HL-60 (cell line): ENCODE measurements around the gene LIMS2.

Source experiments
- DNase-seq, 2 experiments: peaks; one replicate each; pipeline ENCODE4 v3.0.0-alpha.2; 2010 to 2020; ENCODE audit warnings: low read depth in 1 of 2, low spot score in 1 of 2
- H3K27ac ChIP-seq: fragments of 250-450 bp; sonication (Bioruptor Pico); replicated peaks from 2 replicates; pipeline ENCODE4 v1.5.1; 2020; ENCODE audit warnings: mild to moderate bottlenecking, moderate library complexity
- H3K27me3 ChIP-seq: fragments of 250-450 bp; sonication (Bioruptor Pico); 2 replicates; pipeline ENCODE4 v1.5.1; 2021; ENCODE audit warnings: mild to moderate bottlenecking, moderate library complexity; ENCODE audit not compliant: insufficient read depth, poor library complexity, severe bottlenecking
- H3K4me3 ChIP-seq: replicated peaks from 2 replicates; pipeline ENCODE4 v1.5.1; 2011; ENCODE audit warnings: mild to moderate bottlenecking, control low read depth, low read length; ENCODE audit not compliant: insufficient read depth
- CTCF ChIP-seq: IDR thresholded peaks from one replicate; pipeline ENCODE4 v1.5.1; 2011; ENCODE audit warnings: low read length, control low read depth, inconsistent platforms; ENCODE audit not compliant: insufficient read depth
- GABPA ChIP-seq: IDR thresholded peaks from 2 replicates; pipeline ENCODE4 v1.6.1; 2012; ENCODE audit warnings: low read depth
- POLR2AphosphoS5 ChIP-seq: IDR thresholded peaks from 2 replicates; pipeline ENCODE4 v1.6.1; 2012; ENCODE audit warnings: low read depth
- SPI1 ChIP-seq: IDR thresholded peaks from 2 replicates; pipeline ENCODE4 v1.6.1; 2012; ENCODE audit warnings: low read depth, mild to moderate bottlenecking, borderline replicate concordance
- TF ChIP-seq, protein P1 (sequence below): IDR thresholded peaks from 2 replicates; pipeline ENCODE4 v1.6.1; 2012; ENCODE audit warnings: low read depth; ENCODE audit not compliant: insufficient replicate concordance

LIMS2 gene

DNA sequence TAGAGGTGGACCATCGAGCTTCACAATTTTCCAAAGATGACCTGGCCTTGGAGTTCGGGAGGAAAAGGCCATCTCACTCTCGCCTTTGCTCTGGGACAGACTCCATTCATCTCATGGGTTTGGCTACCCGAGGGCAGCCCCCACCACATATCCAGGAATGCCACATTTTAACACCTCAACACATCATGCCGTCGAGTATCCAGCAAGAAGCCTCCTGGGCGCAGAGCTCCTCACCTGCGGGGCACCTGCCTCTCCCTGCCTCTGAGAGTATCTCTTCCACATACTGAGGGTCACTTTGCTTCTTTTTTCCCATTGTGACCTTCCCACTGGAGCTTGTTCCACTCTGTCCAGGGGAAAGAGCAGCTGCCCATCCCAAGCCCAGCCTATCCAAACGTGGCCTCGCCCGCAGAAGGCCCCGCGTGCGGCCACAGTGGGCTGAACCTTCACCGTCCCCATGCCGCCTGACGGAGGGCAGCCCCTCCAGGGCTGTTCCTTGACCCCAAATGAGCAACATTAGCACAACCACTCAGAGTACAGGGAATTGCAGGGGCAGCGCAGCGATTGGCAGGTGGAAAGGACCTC, 5.5 kb upstream of the LIMS2 start:
- Histone ChIP-seq H3K4me3 (no peak overlapping the region), H3K27me3 (peaks cover 16% of the 10 kb centered on the region), H3K27ac (no peak overlapping the region)
- DNase-seq = no peak
- TF ChIP-seq GABPA (no peak), SPI1 (no peak), CTCF (no peak), POLR2AphosphoS5 (no peak)
- TF ChIP-seq, protein P1, sequence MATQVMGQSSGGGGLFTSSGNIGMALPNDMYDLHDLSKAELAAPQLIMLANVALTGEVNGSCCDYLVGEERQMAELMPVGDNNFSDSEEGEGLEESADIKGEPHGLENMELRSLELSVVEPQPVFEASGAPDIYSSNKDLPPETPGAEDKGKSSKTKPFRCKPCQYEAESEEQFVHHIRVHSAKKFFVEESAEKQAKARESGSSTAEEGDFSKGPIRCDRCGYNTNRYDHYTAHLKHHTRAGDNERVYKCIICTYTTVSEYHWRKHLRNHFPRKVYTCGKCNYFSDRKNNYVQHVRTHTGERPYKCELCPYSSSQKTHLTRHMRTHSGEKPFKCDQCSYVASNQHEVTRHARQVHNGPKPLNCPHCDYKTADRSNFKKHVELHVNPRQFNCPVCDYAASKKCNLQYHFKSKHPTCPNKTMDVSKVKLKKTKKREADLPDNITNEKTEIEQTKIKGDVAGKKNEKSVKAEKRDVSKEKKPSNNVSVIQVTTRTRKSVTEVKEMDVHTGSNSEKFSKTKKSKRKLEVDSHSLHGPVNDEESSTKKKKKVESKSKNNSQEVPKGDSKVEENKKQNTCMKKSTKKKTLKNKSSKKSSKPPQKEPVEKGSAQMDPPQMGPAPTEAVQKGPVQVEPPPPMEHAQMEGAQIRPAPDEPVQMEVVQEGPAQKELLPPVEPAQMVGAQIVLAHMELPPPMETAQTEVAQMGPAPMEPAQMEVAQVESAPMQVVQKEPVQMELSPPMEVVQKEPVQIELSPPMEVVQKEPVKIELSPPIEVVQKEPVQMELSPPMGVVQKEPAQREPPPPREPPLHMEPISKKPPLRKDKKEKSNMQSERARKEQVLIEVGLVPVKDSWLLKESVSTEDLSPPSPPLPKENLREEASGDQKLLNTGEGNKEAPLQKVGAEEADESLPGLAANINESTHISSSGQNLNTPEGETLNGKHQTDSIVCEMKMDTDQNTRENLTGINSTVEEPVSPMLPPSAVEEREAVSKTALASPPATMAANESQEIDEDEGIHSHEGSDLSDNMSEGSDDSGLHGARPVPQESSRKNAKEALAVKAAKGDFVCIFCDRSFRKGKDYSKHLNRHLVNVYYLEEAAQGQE = no peak

GRCh38 chr2:127679680-127680361, 4.5 kb upstream of the LIMS2 start:
- TF ChIP-seq POLR2AphosphoS5 = no peak
- no peak for TF ChIP-seq CTCF
- TF ChIP-seq, protein P1 = no peak
- no peak for DNase-seq
- no peak overlapping the region for H3K4me3 ChIP-seq
- peaks cover 19% of the 10 kb centered on the region for H3K27me3 ChIP-seq
- H3K27ac ChIP-seq = no peak overlapping the region

GRCh38 chr2:127678991-127679390, 3.7 kb upstream of the LIMS2 start:
- TF ChIP-seq CTCF (no peak), POLR2AphosphoS5 (no peak), GABPA (no peak), SPI1 (no peak)
- TF ChIP-seq, protein P1 = no peak
- Histone ChIP-seq H3K27ac (no peak overlapping the region), H3K27me3 (peaks cover 24% of the 10 kb centered on the region), H3K4me3 (no peak overlapping the region)
- no peak for DNase-seq
